HG03439 (cell line): ENCODE data around the gene UQCRC1.

Source experiments
- ATAC-seq: cut with Tn5 transposase; IDR thresholded peaks from one replicate; pipeline ENCODE4 v1.9.1; 2021; ENCODE audit warnings: mild to moderate bottlenecking, moderate library complexity; ENCODE audit not compliant: unreplicated experiment

The UQCRC1 gene

DNA sequence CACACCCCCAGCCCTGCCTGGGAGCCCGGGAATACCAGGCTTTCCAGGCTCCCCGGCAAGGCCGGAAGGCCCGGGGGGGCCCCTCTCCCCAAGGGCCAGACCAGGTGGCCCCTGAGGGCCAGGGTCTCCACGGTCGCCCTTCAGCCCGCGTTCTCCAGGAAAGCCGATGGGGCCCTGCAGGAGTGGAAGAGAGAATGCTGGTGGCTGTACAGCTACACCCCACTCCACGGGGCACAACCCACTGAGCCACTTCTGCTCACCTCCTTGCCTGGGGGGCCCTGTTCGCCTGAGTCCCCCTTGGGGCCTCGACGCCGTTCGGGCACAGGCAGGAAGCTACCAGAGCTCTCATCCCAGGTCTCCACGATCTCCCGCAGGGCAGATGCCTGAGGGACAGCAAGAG is 34.1 kb downstream of the UQCRC1 start:
- no peak for ATAC-seq

DNA sequence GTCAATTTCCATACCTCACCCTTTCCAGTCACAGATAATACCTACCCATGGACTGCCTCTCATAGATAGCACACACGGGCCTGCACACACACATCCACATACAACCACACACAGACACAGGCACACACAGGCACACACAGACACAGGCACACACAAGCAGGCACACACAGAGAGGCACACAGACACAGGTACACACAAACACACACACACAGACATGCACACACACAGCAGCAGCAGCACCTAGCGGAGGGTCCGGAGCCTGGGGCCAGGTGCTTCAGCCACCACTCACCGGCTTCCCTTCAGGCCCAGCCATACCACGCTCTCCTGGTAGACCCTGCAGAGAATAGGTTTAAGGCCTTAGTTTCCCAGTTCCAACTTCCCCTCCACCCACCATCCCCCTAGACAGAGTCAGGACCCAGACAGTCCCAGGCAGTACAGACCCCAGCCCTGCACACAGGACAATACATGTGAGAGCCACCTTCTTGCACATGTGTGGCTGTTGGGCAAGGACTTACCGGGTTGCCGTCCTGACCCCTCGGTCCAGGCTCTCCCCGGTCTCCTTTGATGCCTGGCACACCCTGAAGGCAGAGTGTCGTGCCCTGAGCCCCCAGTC is 35.4 kb downstream of the UQCRC1 start:
- ATAC-seq, result no peak

DNA sequence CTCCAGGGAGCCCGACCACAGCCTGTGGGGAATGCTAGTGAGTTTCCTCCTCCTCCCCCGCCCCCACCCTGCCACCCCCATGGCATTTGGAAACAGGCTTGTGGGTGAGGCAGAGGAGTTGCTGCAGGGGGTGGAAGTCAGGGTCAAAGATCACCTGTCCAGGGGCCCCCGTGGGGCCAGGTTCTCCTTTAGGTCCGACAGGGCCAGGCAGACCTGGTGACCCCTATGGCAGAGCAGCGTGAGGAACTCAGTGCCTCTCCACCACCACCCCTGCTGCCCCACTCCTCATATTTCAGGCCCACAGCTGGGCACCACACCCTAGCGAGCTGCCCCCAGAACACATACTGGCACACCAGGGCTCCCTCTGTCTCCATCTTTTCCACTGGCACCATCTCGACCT is 36.9 kb downstream of the UQCRC1 start:
- ATAC-seq, result no peak

DNA sequence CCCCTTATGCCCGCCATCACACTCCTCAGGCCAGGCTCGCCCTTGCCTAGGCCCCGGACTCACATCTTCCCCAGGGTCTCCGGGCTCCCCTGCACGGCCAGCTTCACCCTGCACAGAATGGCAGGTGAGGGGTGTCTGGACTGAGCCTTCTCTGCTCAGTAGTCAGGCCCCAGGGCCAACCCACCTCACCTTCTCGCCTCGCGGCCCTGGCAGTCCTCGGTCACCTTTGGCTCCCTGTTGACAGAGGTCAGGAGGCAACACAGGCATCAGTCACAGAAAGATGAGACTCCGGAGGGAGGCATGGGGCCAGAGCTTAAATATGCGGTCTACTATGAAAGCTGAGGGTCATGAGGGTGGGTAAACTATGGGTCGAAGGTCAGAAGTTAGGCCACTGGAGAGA is 37.5 kb downstream of the UQCRC1 start:
- no peak for ATAC-seq

DNA sequence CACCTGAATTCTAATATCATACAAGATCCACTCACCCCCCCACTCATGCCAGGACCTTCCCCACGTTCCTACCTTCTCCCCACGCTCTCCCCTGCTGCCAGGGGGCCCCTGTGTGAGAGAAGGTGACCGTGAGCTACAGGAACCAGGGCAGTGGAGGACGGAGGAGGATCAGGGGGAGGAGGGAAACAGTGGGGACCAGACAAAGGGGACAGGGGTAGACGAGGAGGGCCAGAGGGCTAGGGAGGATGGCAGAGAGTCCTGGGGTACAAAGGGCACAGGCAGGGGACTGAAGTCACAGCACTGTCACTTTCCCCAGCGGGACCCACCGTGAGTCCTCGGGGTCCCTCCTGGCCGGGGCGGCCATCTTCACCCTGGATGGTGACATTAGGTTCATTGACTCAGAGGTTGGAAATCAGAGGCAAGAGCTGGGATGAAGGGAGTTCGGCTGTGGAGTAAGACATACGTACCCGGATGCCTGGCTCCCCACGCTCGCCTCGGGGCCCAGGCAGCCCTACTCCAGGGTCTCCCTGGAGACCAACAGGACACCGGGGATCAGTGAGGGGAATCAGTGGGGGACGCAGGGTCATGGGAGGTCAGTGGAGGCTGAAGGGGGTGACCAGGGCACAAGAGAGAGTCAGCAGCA is 39.5 kb downstream of the UQCRC1 start:
- no peak for ATAC-seq

DNA sequence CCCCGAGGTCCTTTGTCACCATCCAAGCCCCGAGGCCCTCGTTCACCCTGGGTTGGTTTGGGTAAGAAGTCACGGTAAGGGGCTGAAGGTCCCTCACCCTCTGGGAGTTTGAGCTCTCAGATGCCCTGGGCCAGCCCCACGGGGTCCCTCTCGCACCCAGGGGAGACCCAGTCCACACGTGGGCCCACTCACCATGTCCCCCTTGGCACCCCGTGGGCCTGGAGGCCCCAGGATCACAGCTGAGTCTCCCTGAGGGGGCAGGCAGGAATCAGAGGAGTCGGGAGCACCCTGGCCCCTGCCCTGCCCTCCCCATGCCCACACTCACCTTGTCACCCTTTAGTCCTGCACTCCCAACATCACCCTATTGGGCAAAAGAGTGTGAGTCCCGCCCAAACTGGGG is 40.0 kb downstream of the UQCRC1 start:
- ATAC-seq, result no peak

DNA sequence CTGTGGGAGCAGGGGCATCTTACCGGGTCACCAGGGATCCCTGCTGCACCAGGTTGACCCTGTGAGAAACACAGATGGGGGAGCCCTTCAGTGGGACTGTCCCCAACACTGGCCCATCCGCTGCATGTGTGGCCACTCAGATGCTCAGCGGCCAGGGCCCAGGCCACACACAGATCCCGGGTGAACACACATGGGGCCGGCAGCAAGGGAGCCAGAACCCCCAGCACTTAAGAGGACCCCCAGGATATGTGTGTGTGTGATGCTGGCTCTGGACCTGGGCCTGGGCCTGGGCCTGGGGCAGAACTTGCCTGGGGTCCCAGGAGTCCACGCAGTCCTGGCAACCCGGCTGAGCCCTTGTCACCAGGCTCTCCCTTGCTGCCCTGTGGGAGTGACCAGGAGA is 41.0 kb downstream of the UQCRC1 start:
- ATAC-seq, result no peak

DNA sequence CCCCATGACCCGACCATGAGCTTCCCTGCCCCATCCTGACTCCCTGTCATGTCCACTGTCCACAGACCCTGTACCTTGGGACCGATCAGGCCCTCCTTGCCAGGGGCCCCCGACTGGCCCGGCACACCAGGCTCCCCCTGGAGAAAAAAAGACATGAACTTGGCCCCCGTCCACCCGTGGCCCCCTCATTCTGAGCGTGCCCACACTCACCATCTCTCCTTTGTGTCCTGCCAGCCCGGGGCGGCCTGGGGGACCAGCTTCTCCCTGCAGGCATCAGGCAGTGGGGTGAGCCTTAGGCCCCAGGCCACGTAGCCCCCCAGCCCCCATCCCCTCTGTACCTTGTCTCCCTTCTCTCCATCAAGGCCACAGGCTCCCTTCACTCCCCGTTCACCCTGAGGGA is 41.9 kb downstream of the UQCRC1 start:
- ATAC-seq, result no peak

DNA sequence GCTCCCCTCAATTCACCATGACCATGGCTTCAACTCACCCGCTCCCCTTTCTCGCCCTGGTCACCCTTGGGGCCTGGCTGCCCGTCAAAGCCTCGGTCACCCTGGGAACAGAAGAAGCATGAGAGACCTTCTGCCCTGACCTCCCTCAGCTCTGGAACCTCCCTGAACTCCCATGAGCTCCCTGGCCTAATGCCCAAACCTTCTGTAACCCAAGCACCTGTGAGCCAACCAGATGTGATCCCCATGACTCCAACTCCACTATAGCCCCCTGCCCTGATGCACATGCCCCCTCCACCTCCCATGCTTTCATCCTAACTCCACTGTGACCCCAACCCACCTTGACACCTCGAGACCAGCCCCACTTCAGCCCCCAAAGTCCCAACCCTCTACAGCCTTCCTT is 42.4 kb downstream of the UQCRC1 start:
- ATAC-seq, result no peak

DNA sequence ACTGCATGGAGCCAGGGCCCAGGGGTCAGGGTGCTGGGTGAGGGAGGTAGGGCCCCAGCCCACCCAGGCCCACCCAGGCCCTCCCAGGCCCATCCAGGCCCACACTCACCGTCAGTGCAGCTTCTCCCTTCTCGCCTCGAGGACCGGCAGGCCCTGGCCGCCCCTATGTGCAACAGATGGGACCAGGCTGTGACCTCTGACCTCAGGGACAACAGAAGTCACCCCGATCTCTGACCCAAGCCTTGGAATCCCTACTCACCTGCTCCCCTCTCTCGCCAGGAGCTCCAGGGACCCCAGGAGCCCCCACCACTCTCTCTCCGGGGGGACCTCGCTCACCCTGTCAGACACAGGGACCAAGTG is 43.1 kb downstream of the UQCRC1 start:
- ATAC-seq, result no peak

DNA sequence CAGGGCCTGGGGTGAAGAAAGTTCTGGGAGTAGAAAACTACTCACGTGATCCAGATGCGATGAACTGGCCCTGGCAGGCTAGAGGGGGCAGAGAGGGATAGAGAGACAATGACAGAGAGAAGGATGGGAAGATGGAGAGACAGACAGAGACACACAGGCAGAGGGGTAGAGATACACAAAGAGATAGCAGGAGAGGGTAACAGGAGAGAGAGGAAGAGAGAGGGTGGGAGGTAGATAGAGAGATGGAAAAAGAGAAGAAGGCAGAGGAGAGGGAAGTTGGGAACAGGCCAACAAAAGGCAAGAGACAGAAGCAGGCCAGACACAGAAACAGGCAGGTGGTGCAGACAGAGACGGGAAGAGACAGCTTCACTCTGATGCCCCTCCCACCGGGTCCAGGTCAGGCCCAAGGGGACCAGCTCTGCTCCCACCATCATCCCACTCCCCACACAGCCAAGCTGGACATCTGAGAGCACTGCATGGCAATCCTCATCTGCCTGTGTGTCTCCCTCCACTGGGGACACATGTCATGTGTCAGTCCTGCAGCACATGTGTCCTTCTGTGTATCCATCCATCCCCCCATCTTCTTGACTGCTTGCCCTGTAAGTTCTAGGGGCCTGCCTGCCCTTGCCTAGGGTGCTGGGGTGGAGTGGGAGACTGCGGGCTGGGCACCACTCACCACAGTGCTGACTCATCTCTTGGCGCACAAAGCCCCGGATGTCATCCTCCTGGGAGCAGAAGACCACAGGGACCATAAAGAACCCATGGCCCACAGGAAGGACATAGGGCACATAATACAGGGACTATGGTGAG is 43.6 kb downstream of the UQCRC1 start:
- ATAC-seq, result no peak

DNA sequence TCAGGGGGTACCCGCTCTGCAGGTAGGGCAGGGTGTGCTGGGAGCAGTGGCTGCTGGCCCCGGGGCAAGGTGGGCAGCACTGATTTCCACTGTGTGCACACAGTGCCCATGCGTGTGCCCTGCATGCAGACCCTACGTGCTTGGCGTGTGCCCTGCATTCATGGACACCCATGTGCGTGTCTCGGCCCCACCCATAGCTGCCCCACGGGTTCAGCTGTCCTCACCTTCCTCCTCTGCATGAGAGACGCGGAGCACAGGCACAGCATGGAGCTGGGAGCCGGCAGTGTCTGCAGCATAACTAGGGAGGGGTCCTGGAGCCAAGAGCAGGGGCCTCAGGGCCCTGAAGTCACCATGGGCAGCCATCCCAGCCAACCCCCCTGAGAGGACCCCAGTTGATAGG is 44.3 kb downstream of the UQCRC1 start:
- ATAC-seq, result no peak

DNA sequence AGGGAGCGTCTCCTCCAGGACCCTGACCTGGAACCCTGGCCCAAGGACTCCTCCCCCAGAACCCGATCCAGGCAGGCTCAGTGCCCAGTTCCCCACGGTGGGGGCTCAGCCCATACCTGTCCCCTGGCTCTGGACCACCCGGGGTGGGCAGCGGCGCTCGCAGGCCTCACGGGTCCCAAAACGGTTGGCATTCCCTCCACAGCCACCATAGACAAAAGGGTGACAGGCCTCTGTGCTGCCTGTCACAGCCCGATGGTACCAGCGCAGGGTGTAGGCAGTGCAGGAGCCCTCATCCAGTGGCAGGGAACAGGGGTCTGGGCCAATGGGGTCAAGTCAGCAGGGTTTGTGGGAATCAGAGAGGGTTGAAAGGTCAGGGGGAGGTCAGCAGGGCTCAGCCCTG is 44.8 kb downstream of the UQCRC1 start:
- no peak for ATAC-seq

DNA sequence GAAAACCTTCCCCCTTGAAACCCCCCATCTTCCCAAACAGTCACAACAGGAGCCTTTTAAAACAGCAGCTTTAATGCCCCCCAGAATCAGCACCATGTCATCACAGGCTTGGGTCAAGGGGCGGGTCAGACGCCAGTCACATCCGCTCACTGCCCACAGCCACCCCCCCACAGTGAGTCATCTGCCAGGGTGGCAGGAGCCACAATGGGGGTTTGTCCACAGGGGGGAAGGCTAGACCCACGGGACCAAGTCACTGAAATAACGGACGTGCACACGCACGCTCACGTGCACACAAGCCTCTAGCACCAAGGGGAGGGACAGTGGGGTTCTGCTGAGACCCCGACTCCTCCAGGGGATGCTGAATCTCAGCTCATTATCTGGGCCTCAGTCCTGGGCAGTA is 45.4 kb downstream of the UQCRC1 start:
- ATAC-seq, result no peak

DNA sequence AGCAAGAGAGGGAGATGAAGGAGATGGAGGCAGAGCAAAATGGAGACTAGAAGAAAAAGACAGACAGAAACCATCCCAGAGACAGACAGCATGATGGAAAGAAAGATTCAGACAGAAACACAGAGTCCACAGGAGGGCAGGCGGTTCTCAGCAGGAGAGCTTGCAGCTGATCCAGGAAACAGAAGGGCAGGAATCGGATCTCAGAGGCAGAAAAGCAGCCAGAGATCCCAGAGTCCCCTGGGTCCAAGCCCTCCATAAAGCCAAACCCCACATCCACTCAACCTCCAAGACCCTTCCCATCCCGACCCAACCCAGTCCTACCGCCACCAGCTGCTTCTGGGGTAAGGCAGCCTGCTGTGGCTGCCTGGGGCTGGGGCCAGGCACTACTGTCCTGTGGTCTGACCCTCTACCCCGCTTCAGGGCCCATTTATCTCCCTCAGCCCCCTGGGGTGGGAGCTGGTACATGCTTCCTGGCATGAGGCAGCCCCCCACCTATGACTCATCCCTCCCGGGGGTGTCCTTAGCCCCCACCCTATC is 46.0 kb downstream of the UQCRC1 start, which contains the start of gene UCN2:
TSS of gene UCN2 (minus strand) at position 400 of the 537 bp plus-strand sequence. CDS start 657 bp downstream, outside the sequence.
- ATAC-seq, result no peak

DNA sequence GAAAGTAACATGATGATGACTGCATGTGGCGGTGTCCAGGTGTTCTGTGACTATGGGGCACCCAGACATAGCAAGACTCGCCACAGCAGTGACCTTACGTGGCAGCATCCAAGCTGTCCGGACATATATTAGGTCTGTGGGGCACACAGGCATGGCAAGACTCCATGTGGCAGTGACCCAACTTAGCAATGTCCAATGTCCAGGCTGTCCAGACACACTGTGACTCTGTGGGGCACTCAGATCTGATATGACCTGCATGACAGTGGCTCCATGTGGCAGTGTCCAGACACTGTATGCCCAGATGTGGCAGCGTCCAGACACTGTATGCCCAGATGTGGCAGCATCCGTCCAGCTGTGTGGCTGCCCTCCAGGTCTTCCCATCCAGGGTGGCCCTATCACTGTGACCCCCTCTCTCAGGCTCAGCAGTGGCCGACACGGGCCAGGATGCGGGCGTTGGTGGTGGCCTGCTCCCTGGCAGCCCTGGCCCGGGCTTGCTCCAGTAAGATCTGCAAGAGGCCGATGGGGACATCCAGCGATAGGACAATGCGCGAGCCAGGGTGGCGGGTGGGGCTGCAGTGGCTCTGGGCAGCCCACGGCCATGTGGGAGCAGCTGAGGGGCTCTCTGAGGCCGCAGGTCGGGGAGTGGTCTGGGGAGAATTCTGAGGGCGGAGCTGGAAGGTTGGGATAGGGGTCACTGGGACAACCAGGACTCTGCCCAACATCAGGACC is 46.9 kb downstream of the UQCRC1 start:
- no peak for ATAC-seq

DNA sequence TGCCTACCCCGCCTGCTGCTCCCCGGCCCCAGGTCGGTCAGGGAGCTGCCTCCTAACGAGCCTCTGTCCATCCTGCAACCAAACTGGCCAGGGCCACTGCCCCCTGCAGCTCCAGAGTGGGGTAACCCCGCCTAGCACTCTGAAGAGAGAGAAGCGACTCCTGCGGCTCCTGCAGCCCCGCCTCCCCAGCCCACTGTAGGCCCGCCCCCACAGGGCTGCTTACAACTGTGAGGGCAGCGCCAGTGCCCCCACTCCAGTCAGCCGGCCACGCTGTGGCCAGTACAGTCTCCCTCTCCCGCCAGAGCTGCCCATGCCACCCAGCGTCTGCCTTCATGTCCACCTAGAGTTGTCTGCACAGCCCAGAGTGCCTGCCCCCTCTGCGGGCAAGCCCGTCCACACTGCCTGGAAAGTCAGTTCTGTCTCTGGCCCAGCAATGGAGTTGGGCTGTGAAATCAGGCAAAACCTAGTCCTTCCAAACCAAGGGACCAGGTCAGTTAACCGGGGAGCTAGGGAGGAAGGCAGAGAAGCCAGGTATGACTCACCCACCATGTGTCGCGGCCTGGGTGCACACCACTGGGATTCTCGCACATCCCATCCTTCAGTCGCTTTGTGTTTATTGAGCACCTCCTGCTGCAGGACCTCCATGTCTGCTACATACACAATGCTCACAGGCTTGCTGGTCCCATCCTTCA is 48.3 kb downstream of the UQCRC1 start:
- ATAC-seq, result no peak

DNA sequence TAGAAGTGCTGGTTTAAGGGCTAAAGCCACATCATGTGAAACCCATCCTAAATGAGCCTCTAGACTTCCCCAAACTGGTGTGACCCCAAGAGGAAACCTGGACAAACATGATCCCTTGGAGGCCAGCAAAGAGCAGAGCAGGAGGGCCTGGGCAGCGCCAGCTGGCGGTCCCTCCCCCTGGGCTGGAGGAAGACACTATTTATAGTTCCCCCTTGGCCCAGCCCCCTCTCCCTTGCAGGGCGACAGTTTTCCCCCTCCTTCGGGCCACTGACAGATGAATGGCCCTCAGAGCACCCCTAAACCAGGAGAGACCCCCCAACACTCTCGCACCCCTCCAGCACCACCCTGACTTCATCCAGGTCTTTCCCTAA is 48.8 kb downstream of the UQCRC1 start:
- no peak for ATAC-seq

DNA sequence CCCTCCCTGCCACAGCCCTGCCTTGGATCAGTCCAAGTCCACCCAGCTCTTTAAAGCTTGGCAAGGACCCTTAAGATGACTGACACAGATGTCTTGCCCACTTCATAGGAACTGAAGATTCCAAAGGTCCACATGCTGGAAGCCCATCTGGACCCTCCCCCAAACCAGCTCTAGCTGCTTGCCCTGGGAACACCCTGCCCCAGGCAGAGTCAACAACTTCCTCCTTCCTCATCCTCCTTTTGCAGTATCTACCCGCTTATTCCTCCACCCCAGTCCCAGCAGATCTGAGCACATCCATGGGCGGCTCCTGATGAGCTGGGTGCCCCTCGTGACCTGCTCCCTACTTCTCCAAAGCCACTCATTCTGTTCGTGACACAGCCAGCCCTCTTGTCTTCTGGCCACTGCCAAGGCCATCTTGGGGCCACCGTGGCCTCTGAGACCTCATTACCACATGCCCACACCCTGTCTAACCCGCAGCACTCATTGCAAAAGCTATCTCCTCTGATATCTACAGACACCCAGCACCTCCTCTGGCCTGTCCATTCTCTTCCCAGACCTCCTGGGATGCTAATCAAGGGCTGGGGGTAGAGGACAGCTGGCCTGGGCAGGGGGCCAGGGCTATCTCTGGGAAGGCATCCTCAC is 50.8 kb downstream of the UQCRC1 start:
- ATAC-seq, result no peak
